ENCODE results near the gene PET100.

The PET100 gene

GRCh38 chr19:7650148-7650547 is 20.6 kb downstream of the PET100 start:
- no peak for DNase-seq (ENCODE audit: low read depth, low spot score)

DNA sequence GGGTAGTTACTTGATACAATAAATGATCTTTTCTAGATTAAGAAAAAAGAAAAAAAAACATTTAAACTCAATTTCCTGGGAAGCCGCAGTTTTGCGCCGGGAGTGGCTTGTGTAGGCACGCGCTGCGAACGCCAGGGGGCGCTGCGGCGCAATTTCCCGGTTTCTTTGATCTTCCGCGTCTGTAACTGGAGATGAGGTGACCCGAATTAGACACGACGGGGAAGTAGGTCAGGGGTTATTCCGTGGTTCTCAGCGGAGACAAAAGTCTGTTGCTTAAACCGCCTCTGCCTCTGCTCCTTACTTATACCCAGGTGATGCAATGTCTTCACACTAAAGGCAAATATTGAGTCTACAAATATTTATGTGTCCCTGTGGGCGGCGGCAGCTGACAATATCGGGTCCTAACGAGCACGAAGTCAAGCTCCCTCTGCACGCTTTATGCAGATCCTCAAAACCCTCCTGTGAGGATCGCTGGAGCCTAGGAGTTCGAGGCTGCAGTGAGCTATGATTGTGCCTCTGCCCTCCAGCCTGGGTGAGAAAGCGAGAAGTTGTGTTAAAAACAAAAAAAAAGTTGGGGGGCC is 22.6 kb downstream of the PET100 start:
- DNase-seq (ENCODE audit: low read depth, low spot score), result no peak

- DNase-seq (ENCODE audit: low read depth, low spot score), result no peak
These were observed 24.8 kb downstream of the PET100 start for GRCh38 chr19:7654401-7654800.

DNA sequence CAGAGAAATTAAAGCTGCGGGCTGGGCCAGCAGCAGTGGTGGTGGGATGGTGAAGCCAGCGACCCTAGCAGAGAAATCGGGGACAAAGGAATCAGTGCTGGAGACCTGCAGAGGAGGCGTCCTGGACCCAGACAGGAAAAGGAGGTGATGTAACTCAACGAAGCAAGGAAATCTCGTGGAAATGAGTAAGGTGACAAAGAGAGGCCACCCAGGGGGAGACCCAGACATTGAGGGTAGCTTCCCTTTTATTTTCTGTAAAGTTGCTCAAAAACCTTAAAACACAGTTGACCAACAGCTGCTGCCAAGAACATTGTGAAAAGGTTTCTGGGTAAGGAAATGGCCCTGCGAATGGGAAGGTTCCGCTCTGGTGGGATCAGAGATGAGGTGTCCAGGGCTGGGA is 26.0 kb downstream of the PET100 start:
- DNase-seq (ENCODE audit: low read depth, low spot score), result no peak

DNA sequence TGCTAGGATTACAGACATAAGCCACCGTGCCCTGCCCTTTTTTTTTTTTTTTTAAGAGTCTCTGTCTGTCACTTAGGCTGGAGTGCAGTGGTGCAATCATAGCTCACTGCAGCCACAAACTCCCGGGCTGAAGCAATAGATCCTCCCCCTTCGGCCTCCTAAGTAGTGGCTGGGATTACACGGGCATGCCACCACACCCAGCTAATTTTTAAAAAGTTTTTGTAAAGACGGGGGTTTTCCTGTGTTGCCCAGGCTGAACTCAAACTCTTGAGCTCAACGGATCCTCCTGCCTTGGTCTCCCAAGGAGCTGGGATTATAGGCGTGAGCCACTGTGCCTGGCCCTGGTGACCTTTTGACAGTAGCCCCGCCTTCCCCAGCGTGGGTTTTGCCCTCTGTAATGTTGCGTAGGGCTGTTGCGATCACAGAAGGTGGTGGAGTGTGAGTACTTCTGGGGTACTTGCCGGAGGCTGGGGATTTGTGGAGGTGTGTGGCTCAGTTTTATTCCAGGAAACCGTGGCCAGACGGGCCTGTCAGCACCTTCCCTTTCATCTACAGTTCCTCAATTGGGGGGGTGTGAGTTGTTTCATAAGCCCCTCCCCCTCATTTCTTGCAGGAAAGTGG is 27.6 kb downstream of the PET100 start:
- no peak for DNase-seq (ENCODE audit: low read depth, low spot score)

GRCh38 chr19:7658219-7658686 is 28.7 kb downstream of the PET100 start:
- no peak for DNase-seq (ENCODE audit: low read depth, low spot score)

DNA sequence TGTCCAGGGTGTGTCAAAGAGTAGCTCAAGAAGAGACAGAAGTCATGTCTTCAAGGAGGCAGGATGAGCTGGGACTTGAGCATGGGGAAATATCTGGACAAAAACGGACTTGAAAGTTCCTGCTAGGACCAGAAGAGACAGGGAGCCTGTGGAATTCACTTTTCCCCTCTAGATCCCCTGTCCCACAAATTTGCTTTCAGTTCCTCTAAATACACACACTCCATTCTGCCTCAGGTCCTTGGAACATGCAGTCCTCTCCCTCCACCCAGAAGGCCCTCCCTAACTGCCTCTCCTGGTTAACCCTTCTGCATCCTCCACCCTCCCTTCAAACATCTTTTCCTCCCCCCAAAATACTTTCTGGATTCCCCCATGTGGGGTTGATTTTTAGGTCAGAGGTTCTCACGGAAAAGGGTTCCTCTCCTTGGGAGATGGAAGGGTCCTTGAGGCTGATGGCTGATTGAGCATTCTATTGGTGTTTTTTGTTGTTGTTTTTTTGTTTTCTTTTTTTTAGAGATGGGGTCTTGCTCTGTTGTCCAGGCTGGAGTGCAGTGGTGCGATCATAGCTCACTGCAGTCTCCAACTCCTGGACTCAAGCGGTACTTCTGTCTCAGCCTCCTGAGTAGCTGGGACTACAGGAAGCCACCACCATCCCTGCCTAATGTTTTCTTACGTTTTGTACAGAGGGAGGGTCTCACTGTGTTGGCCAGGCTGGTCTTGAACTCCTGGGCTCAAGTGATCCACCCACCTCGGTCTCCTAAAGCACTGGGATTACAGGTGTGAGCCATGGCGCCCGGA is 32.3 kb downstream of the PET100 start:
- no peak for DNase-seq (ENCODE audit: low read depth, low spot score)

- DNase-seq (ENCODE audit: low read depth, low spot score), result no peak
These were observed 33.1 kb downstream of the PET100 start for GRCh38 chr19:7662657-7663056.

- DNase-seq (ENCODE audit: low read depth, low spot score), result no peak
These were observed 34.1 kb downstream of the PET100 start for GRCh38 chr19:7663706-7664105.

DNA sequence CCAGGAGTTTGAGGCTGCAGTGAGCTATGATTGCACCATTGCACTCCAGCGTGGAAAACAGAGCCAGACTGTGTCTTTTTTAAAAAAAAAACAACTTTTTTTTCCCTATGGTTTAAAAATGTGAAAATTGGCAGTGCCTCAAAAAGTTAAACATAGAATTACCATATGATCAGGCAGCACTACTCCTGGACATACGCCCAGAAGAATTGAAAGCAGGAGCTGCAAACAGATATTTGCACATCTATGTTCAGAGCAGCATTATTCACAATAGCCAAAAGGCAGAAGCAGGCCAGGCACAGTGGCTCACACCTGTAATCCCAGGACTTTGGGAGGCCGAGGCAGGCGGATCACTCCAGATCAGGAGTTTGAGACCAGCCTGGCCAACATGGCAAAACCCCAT is 35.5 kb downstream of the PET100 start:
- no peak for DNase-seq (ENCODE audit: low read depth, low spot score)

DNA sequence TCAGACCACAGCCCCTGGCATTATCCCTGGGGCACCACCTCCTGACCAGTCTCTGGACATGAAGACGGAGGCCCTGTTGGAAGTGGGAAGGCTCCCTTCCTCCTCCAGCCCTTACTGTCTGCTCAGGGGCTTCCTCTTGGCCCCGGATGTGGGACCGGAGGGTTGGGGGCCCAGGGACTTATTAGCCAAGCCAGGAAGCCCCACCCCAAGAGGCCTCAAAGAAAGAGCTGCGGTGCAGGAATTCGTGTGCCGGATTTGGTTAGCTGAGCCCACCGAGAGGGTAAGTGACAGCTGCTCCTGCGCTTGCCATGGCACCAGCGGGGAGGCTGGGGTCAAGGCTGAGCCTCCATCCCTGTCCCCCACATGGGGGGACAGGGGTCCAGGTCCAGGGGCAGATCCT is 39.2 kb downstream of the PET100 start, which contains the start of gene RETN:
Gene RETN (plus strand): TSS at position 208 of the 400 bp plus-strand sequence. CDS start 278 bp downstream, outside the sequence.
- no peak for DNase-seq (ENCODE audit: low read depth, low spot score)

- DNase-seq (ENCODE audit: low read depth, low spot score), result no peak
These were observed 40.0 kb downstream of the PET100 start for GRCh38 chr19:7669641-7670040.

- no peak for DNase-seq (ENCODE audit: low read depth, low spot score)
These were observed 40.7 kb downstream of the PET100 start for GRCh38 chr19:7670150-7670783.

DNA sequence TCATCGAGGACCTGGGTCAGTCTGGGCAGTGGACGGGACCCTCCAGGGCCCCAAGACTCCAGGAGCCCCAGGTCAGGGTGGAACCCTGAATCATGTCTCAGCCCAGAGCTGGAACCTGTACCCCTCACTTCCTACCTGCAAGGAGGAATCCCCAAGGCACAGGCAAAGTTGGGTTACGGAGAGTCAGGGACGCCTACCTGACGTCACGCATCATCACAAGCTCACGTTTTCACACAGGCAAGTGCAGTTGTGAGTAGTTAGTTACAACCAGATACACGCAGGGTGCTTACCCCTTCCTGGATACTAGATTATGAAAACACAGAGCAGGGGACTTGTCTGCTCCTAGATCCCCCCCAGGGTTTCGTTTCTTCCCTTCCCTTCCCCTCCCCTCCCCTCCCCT is 41.2 kb downstream of the PET100 start:
- DNase-seq (ENCODE audit: low read depth, low spot score), result no peak

DNA sequence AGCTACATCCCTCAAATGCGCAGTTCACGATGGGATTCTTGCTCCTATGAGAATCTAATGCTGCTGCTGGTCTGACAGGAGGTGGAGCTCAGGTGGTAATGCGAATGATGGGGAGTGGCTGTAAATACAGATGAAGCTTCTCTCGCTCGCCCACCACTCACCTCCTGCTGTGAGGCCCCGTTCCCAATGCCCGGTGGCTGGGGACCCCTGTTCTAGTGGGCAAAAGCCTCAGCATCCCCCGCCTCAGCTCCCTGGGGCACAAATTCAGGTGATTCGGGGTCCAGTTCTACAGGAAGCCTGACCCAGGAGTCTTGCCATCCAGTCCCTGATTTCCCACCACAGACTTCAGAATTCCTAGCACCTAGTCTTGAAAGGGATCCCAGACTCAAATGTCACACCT is 42.9 kb downstream of the PET100 start:
- DNase-seq (ENCODE audit: low read depth, low spot score), result no peak

DNA sequence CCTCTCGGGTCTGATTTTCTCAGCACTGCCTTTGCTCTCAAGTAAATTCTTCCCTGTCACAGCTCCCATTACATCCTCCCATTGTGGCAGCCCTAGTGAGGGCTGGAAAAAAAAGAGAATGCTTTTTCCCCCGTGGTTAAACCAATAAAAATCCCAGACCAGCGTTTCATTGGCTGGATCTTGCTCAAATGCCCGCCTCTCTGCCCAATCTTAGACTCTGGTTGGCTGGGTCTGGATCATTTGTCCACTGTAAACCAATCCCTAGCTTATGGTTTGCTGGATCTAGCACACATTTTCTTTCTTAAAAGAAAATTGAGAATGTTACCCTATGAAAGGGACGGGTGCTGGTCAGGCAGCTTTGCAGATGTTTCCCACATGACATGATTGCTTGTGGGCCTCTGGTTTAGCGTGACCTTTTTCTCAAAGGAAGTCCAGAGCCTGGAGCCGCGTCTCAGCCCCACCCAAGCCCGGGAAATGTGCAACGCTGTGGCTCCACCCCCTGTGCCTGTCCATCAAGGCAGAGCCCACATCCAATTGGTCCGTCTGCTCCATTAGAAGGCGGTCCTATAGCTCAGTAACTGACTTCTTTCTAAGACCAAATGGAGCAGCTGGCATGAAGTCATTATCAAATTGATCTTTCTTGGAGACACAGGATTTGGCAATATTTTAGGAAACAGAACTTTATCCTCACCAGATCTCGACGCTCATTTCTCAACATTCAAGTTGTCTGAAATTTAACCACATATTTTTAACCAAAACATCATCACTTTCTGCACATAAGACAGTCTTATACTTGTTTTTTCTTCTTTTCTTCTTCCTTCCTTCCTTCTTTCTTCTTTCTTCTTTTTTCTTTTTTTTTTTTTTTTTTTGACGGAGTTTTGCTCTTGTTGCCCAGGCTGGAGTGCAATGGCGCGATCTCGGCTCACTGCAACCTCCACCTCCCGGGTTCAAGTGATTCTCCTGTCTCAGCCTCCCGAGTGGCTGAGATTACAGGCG is 44.7 kb downstream of the PET100 start:
- no peak for DNase-seq (ENCODE audit: low read depth, low spot score)

DNA sequence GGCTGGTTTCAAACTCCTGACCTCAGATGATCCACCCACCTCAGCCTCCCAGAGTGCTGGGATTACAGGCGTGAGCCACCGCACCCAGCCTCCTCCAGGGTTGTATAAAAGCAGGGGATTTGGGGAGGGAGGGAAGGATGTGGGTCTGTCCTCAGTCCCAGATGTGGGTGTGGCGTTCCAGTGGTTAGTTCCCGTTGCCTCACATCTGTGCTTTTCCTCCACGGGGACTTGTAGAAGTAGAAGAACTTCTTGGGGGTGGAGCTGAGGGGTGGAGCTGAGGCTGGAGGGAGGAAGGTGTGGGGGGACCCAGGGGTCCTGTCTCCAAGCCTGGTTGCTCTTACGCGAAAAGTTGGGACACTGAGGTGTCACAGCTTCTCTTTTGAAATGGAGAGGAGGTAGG is 46.8 kb downstream of the PET100 start:
- no peak for DNase-seq (ENCODE audit: low read depth, low spot score)

DNA sequence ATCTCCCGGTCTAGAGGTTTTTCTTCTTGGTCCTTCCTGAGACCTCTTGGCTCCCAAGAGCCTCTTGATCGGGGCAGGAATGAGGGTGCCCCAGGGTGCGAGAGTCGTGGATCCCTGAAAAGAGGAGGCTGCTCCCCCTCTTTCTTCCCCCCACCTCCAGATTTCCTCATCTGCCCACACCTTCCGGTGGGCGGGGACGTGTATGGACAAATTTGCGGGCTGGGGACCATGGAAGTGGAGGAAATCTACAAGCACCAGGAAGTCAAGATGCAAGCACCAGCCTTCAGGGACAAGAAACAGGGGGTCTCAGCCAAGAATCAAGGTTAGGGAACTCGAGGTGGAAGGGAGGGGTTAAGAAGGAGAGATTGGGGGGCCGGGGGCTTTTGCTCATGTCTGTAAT is 47.3 kb downstream of the PET100 start, which contains the start of gene MCEMP1:
Gene MCEMP1 (plus strand): TSS at position 237 of the 400 bp plus-strand sequence. CDS start 31 bp downstream, at position 268.
- no peak for DNase-seq (ENCODE audit: low read depth, low spot score)

DNA sequence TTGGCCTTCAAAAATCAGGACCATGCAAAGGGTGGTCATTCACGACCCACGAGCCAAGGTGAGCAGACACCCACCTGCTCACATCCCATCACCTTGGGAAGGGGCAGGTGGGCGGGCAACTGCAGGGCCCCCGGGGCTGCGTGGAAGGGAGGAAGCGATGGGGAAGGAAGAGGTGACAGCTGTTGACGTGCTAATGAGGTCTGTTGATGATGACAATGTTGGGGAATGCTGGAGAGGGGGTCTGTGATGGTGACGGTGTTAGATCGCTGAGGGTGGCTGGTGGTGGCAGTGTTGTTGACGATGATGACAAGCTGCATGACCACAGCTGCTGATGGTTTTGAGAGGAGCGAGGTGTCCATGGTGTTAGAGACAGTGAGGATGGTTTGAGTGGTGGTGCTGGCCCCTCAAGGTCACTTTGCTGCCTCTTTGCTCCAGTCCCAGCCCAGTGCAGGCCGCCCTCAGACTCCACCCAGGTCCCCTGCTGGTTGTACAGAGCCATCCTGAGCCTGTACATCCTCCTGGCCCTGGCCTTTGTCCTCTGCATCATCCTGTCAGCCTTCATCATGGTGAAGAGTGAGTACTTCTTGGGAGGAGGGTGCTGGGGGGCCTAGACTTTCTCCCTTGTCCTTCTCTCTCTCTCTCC is 48.2 kb downstream of the PET100 start:
- DNase-seq (ENCODE audit: low read depth, low spot score), result no peak

DNA sequence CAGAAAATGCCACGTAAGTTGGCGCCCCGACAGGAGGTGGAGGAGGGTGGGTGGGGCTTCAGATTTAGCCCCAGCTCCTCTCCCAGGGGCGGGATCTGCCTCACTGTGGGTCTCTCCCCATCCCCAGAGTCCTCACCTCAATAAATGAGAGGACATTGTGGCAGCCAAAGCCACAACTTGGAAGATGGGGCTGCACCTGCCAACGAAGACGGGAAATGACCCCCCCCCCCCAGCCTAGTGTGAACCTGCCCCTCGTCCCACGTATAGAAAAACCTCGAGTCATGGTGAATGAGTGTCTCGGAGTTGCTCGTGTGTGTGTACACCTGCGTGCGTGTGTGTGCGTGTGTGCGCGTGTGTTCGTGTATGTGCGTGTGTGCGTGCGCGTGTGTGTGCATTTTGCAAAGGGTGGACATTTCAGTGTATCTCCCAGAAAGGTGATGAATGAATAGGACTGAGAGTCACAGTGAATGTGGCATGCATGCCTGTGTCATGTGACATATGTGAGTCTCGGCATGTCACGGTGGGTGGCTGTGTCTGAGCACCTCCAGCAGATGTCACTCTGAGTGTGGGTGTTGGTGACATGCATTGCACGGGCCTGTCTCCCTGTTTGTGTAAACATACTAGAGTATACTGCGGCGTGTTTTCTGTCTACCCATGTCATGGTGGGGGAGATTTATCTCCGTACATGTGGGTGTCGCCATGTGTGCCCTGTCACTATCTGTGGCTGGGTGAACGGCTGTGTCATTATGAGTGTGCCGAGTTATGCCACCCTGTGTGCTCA is 49.6 kb downstream of the PET100 start:
- DNase-seq (ENCODE audit: low read depth, low spot score), result no peak

Measured in iPS DF 19.7 (cell line).